Prostate gland (tissue), 2 donors: ENCODE data around the gene CRY1. TPM values are rescaled to one million over a fixed set of nuclear protein-coding genes. Genes with fewer than 3 reads are reported as not detected.

Source experiments
- DNase-seq: peaks from one replicate; pipeline ENCODE4 v3.0.0-alpha.2; 2019; ENCODE audit warnings: low spot score
- H3K27ac ChIP-seq, 2 donors: fragments of 200-600 bp; sonication (generic); 2 replicates each; pipeline ENCODE4 v1.5.1; 2017 to 2019
- H3K27me3 ChIP-seq: fragments of 200-600 bp; sonication (generic); replicated peaks from 2 replicates; pipeline ENCODE4 v1.5.1; 2019; ENCODE audit not compliant: insufficient read depth
- H3K36me3 ChIP-seq, 2 donors: fragments of 200-600 bp; sonication (generic); 1 replicate in 1 of 2; 2 replicates in 1 of 2; pipeline versions ENCODE4 v1.5.1 to v1.8.1; 2017 to 2019
- H3K4me1 ChIP-seq: fragments of 200-600 bp; sonication (generic); replicated peaks from 2 replicates; pipeline ENCODE4 v1.5.1; 2019
- H3K4me3 ChIP-seq, 2 donors: fragments of 200-600 bp; sonication (generic); 2 replicates each; pipeline ENCODE4 v1.5.1; 2017 to 2019
- H3K9me3 ChIP-seq: fragments of 200-600 bp; sonication (generic); 2 replicates; pipeline ENCODE4 v1.5.1; 2017
- POLR2A ChIP-seq: fragments of 450-650 bp; IDR thresholded peaks from one replicate; pipeline ENCODE4 v1.6.1; 2016; ENCODE audit warnings: antibody characterized with exemption, mild to moderate bottlenecking
- POLR2AphosphoS5 ChIP-seq: sonication (generic); formaldehyde crosslinking; IDR thresholded peaks from one replicate; pipeline ENCODE4 v1.6.1; 2017; ENCODE audit warnings: antibody characterized with exemption
- WGBS: methylation state at CpG from one replicate; pipeline ENCODE4 v1.1.5; 2018; 5-methylcytosine and 5-hydroxymethylcytosine counted together
- intact Hi-C: fragments of 100-400 bp; cut with DNase I; formaldehyde crosslinking; loops from one replicate; pipeline ENCODE4 v1.14.2; 2022
- total RNA-seq, 2 donors: library from RNA; depleted of rRNA; stranded (reverse); fragments of >200 nt; gene quantifications; one replicate each; pipeline ENCODE4 v1.1.0, GENCODE V29; 2016
- TF ChIP-seq, protein P1 (sequence below), 4 experiments: fragments of 200-600 bp in 2 of 4; fragments of 450-650 bp in 2 of 4; sonication (generic) in 2 of 4; IDR thresholded peaks; 1 replicate in 3 of 4; 2 replicates in 1 of 4; pipeline ENCODE4 v1.5.1; 2016 to 2019; ENCODE audit warnings: antibody characterized with exemption in 4 of 4, mild to moderate bottlenecking in 2 of 4, moderate library complexity in 2 of 4

CRY1 gene
- total RNA-seq, 2 donors from 2014 or later, result 15.7 to 35.2 TPM

DNA sequence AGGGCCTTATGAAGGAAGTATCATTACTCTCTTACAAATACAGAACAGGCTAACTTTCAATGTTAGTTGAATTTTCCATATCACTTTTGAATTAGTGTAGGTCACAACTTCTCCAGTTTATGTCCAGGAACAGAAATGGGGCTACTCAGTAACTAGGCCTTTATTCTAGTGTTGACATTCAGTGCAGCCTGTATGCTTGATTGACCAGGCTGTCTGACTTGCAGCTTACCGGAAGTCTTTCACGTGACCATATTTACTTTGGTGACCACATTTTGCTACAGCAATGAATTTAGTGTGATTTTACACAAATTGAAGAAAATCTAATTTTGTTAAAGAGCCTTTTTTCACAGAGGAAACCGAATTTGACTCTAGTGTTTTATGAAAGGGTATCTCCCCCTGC is 118.8 kb downstream of the CRY1 start:
- intact Hi-C loops, result no loop called here
- no peak for TF ChIP-seq POLR2AphosphoS5
- no peak for TF ChIP-seq POLR2A
- TF ChIP-seq, protein P1, sequence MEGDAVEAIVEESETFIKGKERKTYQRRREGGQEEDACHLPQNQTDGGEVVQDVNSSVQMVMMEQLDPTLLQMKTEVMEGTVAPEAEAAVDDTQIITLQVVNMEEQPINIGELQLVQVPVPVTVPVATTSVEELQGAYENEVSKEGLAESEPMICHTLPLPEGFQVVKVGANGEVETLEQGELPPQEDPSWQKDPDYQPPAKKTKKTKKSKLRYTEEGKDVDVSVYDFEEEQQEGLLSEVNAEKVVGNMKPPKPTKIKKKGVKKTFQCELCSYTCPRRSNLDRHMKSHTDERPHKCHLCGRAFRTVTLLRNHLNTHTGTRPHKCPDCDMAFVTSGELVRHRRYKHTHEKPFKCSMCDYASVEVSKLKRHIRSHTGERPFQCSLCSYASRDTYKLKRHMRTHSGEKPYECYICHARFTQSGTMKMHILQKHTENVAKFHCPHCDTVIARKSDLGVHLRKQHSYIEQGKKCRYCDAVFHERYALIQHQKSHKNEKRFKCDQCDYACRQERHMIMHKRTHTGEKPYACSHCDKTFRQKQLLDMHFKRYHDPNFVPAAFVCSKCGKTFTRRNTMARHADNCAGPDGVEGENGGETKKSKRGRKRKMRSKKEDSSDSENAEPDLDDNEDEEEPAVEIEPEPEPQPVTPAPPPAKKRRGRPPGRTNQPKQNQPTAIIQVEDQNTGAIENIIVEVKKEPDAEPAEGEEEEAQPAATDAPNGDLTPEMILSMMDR (IDR thresholded peaks at IDR 0.05), result no peak
- Histone ChIP-seq H3K4me1 (no peaks in the 10 kb centered on the region), H3K9me3 (no peaks in the 10 kb centered on the region), H3K27ac (no peak overlapping the region), H3K36me3 (no peaks in the 10 kb centered on the region), H3K4me3 (no peak overlapping the region), H3K27me3 (no peaks in the 10 kb centered on the region)
- no peak for DNase-seq
- WGBS, result 69% methylated on average over 3 of the region's 3 CpGs

DNA sequence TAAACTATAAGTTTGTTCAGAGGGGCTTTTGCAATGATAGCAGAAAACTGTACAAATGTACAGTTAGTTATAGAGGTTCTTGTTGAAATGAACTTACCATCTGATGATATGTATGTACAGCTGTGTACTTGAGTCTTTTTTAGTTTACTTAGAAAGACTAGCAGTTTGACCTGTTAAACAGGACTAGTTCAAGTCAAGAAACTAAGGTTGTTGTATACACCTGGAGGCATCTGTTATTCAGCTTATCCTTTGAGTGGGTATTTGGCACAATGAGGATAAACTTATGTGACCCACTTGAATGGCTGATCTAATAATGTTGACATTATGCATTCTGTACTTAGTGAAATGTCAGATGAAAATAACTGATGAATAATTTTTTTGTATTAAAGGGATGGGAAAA is 119.8 kb downstream of the CRY1 start:
- H3K4me3 ChIP-seq, result no peak overlapping the region
- intact Hi-C loops, result no loop called here
- TF ChIP-seq POLR2AphosphoS5, result no peak
- TF ChIP-seq, protein P1 (IDR thresholded peaks at IDR 0.05), result no peak
- TF ChIP-seq POLR2A, result no peak
- DNase-seq, result no peak
- no peaks in the 10 kb centered on the region for H3K36me3 ChIP-seq
- H3K9me3 ChIP-seq, result no peaks in the 10 kb centered on the region
- H3K27ac ChIP-seq, result no peak overlapping the region
- no peaks in the 10 kb centered on the region for H3K27me3 ChIP-seq
- no peaks in the 10 kb centered on the region for H3K4me1 ChIP-seq

DNA sequence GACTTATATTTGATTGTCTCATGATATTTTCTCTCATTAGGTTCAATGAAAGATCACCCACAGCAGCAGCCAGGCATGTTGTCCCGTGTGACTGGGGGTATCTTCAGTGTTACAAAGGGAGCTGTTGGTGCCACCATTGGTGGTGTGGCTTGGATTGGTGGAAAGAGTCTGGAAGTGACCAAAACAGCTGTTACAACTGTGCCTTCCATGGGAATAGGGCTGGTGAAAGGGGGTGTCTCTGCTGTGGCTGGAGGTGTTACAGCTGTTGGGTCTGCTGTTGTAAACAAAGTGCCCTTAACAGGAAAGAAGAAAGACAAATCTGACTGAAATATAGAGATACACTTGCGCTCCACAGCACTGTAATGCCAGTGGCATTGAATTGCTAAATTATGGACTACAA is 122.3 kb downstream of the CRY1 start:
- no peak overlapping the region for H3K27ac ChIP-seq
- no peaks in the 10 kb centered on the region for H3K9me3 ChIP-seq
- H3K27me3 ChIP-seq, result no peaks in the 10 kb centered on the region
- DNase-seq, result no peak
- no peak for TF ChIP-seq POLR2A
- no peak for TF ChIP-seq POLR2AphosphoS5
- TF ChIP-seq, protein P1 (IDR thresholded peaks at IDR 0.05), result no peak
- WGBS, result 94% methylated on average over 2 of the region's 2 CpGs
- H3K4me3 ChIP-seq, result no peak overlapping the region
- no peaks in the 10 kb centered on the region for H3K4me1 ChIP-seq
- H3K36me3 ChIP-seq, result no peaks in the 10 kb centered on the region
- intact Hi-C loops, result no loop called here

DNA sequence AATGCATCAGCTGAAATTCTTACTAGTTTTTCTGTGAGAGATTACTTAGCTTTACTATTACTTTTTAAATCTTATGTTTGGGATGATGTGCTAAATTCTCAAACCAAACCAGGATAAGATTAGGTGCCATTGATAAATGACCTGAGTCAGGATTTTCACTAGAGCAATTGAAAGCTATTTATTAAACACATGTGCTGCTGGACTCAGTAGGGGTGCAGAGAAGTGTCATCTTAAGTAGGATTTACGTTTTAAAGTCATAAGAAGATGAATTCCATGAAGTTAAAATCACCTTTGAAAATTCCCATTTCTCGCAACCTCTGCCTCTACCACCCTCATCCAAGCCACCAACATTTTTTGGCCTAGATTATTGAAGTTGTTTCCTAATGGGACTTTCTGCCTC is 128.8 kb downstream of the CRY1 start:
- no peaks in the 10 kb centered on the region for H3K9me3 ChIP-seq
- no peak overlapping the region for H3K27ac ChIP-seq
- no peaks in the 10 kb centered on the region for H3K4me1 ChIP-seq
- intact Hi-C loops, result no loop called here
- H3K4me3 ChIP-seq, result no peak overlapping the region
- no peak for DNase-seq
- H3K27me3 ChIP-seq, result no peaks in the 10 kb centered on the region
- no peaks in the 10 kb centered on the region for H3K36me3 ChIP-seq
- WGBS, result 91% methylated on average over 2 of the region's 2 CpGs
- TF ChIP-seq POLR2AphosphoS5 (no peak), POLR2A (no peak)
- TF ChIP-seq, protein P1 (IDR thresholded peaks at IDR 0.05), result no peak

DNA sequence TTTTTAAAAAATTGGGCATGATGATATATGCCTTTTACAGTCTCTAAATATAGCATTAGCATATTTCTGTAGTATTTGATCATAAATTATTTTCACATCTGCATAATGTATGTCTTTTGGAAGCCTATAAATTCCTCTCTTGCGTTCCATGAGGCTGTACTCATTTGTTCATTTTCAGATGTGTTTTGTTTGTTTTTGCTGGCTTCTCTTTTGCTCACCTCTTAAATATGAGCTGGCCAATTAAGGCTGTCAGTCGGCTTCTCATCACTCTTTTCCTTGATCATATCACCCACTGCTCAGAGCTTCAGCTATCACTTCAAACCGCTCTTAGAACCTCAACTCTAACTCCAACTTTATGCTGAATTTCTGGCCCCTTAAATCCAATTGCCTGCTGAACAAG is 131.1 kb downstream of the CRY1 start:
- no peaks in the 10 kb centered on the region for H3K9me3 ChIP-seq
- WGBS, result 49% methylated on average over 3 of the region's 3 CpGs
- H3K27me3 ChIP-seq, result no peaks in the 10 kb centered on the region
- no peak for DNase-seq
- TF ChIP-seq, protein P1 (IDR thresholded peaks at IDR 0.05), result no peak
- TF ChIP-seq POLR2AphosphoS5 (no peak), POLR2A (no peak)
- no peak overlapping the region for H3K4me3 ChIP-seq
- H3K36me3 ChIP-seq, result no peaks in the 10 kb centered on the region
- no peak overlapping the region for H3K27ac ChIP-seq
- no peaks in the 10 kb centered on the region for H3K4me1 ChIP-seq
- intact Hi-C loops, result no loop called here
